DMS153 (cell line): ENCODE measurements around the gene LIMA1.
"Not testable (repeated sequence)": the region's sequence is repeated elsewhere in the genome, so short reads cannot be mapped to it uniquely, and the experiment has no call there.

Experiments used
- DNase-seq: peaks from one replicate; lab custom pipeline; 2025; lab: John Stamatoyannopoulos, UW

Gene LIMA1

DNA sequence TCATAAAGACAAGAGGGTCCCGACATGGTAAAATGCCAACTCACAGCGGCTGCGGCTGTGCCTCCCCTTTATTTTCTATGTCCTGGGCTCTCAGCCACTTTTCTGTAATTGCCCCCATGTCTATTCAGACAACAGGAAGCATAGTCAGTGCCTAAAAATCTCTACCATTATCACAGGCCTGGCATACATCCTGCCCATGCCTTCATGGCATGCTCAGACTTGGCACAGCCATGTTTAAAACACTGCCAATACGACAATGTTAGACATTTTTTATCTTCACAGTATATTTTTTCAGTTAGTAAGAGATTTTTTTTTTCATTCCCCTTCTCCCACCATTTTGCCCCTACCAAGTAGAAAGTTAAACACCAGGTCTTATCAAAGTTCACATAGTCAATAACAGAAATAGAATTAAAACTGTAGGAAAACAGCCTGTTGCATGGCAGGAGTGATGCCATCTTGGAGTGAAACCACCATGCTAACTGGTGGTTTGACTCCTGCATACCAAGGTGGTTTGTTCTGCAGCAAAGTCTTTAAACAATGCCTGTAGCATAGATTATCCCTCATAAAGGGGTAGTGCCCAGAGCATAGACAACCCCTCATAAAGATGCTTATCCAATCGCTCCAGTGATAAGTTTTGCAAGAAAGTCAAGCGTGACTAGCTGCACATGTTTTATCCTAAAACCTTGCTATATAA is 97.2 kb downstream of the LIMA1 start:
- DNase-seq, result no peak

GRCh38 chr12:50185301-50185895 is 97.9 kb downstream of the LIMA1 start:
- DNase-seq, result no peak

GRCh38 chr12:50184261-50184660 is 99.1 kb downstream of the LIMA1 start:
- DNase-seq, result no peak

GRCh38 chr12:50182461-50182860 is 100.9 kb downstream of the LIMA1 start:
- no peak for DNase-seq

- no peak for DNase-seq
Measured at GRCh38 chr12:50181691-50182090, 101.6 kb downstream of the LIMA1 start.

GRCh38 chr12:50175716-50176026 is 107.6 kb downstream of the LIMA1 start:
- DNase-seq, result no peak

GRCh38 chr12:50174971-50175715 is 108.2 kb downstream of the LIMA1 start:
- DNase-seq, result peak; percentile 21

- peak; percentile 96 for DNase-seq
Measured at GRCh38 chr12:50167049-50167828, 116.1 kb downstream of the LIMA1 start, which contains the start of gene CERS5. CERS5 (minus strand) TSS chr12:50167369; CDS start chr12:50167297, 72 bp downstream.

- DNase-seq, result no peak
Measured at GRCh38 chr12:50166799-50167048, 116.6 kb downstream of the LIMA1 start.

GRCh38 chr12:50164963-50165362 is 118.4 kb downstream of the LIMA1 start:
- no peak for DNase-seq

DNA sequence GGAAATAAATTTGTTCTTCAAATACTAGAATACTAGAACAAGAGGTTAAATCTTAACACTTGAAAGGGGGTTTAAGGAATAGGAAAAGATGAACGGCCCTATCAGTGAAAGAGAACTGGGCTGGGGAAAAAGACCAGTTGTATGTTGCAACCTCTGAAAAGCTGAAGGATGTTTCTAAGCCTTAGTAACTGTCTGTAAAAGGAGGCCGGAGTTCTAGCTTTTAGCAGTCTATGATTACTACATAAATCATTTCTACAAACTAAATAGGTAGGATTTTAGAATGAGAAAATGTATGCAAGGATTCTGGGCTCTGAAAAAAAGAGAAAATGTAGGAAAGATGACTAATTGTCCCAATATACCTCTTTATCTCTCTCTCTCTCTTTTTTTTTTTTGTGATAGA is 121.1 kb downstream of the LIMA1 start:
- DNase-seq, result no peak

- no peak for DNase-seq
Measured at GRCh38 chr12:50160643-50161042, 122.7 kb downstream of the LIMA1 start.

DNA sequence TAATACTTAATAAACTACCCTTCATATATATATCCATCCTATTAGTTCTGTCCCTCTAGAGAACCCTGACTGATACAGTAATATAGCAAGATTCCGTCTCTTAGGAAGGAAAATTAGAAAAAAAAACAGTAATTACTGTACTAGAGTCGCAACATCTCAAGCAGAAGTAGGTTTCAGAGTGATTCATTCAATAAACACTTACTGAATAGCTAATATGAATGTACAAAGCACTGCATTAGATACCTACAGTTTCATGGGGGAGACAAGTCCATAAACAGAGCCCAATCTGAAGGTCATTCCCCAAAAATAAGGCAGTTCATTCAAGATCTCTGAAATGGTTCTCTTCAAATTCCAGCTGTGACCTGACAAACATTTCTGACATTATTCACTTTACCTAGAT is 126.1 kb downstream of the LIMA1 start:
- no peak for DNase-seq

GRCh38 chr12:50156641-50157040 is 126.7 kb downstream of the LIMA1 start:
- no peak for DNase-seq

GRCh38 chr12:50154947-50155346 is 128.4 kb downstream of the LIMA1 start:
- DNase-seq, result not testable (repeated sequence)

GRCh38 chr12:50151047-50151687 is 132.2 kb downstream of the LIMA1 start:
- DNase-seq, result no peak

GRCh38 chr12:50149311-50149710 is 134.0 kb downstream of the LIMA1 start:
- DNase-seq, result no peak

- DNase-seq, result not testable (repeated sequence)
Measured at GRCh38 chr12:50148011-50148410, 135.3 kb downstream of the LIMA1 start.

- no peak for DNase-seq
Measured at GRCh38 chr12:50147281-50147680, 136.0 kb downstream of the LIMA1 start.

DNA sequence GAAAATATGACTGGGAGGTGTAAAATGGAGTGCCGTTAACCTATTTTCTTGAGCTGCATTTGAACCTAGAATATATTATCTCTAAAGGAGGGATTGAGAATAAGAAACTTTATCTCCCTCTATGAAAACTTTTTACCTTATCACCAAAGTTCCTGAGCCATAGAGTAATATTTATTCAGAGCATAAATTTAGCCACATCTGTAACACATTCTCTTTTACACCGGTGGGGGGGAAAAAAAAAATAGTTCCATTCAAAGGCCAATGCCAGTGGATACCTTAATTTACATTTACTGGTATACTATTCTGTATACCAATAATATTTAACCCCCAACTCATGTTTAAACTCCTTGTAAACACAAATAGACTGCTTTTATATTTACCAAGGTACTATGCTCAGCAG is 137.9 kb downstream of the LIMA1 start:
- no peak for DNase-seq

DNA sequence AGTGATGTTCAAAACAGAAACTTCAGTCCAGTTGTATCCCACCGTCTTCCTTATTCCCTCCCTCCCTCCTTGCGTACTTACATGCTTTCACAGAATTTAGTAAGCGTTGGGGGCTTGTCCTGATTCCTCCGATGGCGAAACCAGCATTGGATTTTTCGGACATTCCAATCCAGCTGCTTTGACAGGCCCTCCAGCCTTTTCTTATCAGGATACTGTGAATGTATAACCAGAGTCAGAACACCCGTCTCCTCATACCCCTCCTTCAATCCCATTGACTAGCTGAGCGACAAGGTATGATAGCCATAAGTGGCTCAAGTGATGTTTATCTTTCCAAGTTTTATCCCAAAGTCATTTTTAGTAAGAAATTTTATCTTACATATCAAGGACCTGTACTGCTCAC is 140.3 kb downstream of the LIMA1 start:
- DNase-seq, result no peak

DNA sequence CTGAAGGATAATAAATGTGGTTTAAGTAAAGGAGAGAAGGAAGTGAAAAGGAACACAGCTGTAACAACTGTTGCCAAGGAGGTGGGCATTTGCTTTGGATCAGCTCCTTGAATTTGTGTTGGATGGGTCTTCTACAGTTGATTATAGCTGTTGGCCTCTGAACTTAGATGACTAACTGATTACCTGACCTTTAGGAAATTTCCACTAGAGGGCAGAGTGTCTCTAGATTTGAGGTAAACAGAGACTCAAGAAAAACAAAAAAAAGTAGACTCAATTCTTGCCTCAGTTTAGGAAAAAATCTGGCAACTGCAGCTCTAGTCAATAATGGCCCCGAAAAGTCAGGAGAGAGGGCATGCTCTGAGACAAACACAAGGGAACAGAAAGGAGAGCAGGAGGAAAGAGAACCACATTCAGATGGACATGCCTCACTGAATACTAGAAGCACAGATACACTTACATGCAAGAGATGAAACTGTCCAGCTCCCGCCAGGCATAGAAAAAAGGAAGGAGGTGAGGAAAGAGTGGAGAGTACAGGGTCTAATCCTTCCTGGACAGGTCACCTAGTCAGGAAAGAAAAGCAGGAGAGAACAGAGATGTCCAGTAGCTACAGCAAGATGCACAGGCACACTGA is 150.7 kb downstream of the LIMA1 start:
- peak; percentile 2 for DNase-seq
